K562 (cell line): ENCODE results near the gene MAP7D1. TPM values are rescaled to one million over a fixed set of nuclear protein-coding genes. Genes with fewer than 3 reads are reported as not detected.
A peak's percentile ranks its signal among the peaks of the same experiment; 100 is the strongest.

Experiments used
- ATF6 ChIP-seq: sonication (generic); formaldehyde crosslinking; IDR thresholded peaks from 2 replicates; pipeline ENCODE4 v1.4.0; 2020; ENCODE audit warnings: mild to moderate bottlenecking, missing genetic modification reagents
- CAMTA2 ChIP-seq: fragments of 250-450 bp; sonication (Bioruptor Pico); conservative IDR thresholded peaks from 2 replicates; pipeline ENCODE4 v1.5.1; 2022
- CHD4 ChIP-seq: fragments of 200-600 bp; sonication (generic); IDR thresholded peaks from 3 replicates; pipeline ENCODE4 v1.6.1; 2012; ENCODE audit warnings: low read depth, mild to moderate bottlenecking, mixed read lengths, low read length, inconsistent platforms; ENCODE audit not compliant: insufficient read depth, insufficient replicate concordance, poor library complexity, severe bottlenecking
- ELF4 ChIP-seq: fragments of 450-650 bp; formaldehyde crosslinking; IDR thresholded peaks from 2 replicates; pipeline ENCODE4 v1.4.0; 2022; ENCODE audit warnings: missing genetic modification characterization
- FOSL1 ChIP-seq: fragments of 200-800 bp; sonication (Bioruptor generic); conservative IDR thresholded peaks from 2 replicates; pipeline ENCODE4 v1.6.1; 2016; ENCODE audit warnings: missing genetic modification characterization, missing compliant biosample characterization
- HLTF ChIP-seq: fragments of 450-650 bp; IDR thresholded peaks from 2 replicates; pipeline ENCODE4 v1.6.1; 2016
- MYBL2 ChIP-seq, 2 experiments: fragments of 450-650 bp in 1 of 2; sonication (generic) in 1 of 2; formaldehyde crosslinking in 1 of 2; IDR thresholded peaks; 2 replicates each; pipeline versions ENCODE4 v1.6.1 to v1.8.1; 2017 to 2022; ENCODE audit warnings: borderline replicate concordance in 1 of 2, inconsistent platforms in 1 of 2, low read depth in 1 of 2, mild to moderate bottlenecking in 1 of 2, missing genetic modification reagents in 1 of 2, moderate library complexity in 1 of 2
- PKNOX1 ChIP-seq: fragments of 450-650 bp; IDR thresholded peaks from 2 replicates; pipeline ENCODE4 v1.6.1; 2016
- XRCC4 ChIP-seq: IDR thresholded peaks from one replicate; pipeline ENCODE4 v1.6.1; 2011; ENCODE audit not compliant: insufficient read depth, insufficient read length; ENCODE audit errors: extremely low read depth
- ZFP36 ChIP-seq: fragments of 150-350 bp; IDR thresholded peaks from 2 replicates; pipeline ENCODE4 v1.6.1; 2018; ENCODE audit warnings: low read length, low read depth; ENCODE audit not compliant: partially characterized antibody
- ZNF609 ChIP-seq: sonication (generic); formaldehyde crosslinking; IDR thresholded peaks from 2 replicates; pipeline ENCODE4 v1.8.1; 2023; ENCODE audit warnings: missing genetic modification reagents, mild to moderate bottlenecking, borderline replicate concordance
- ZNF77 ChIP-seq: fragments of 250-450 bp; sonication (Bioruptor Pico); IDR thresholded peaks from 2 replicates; pipeline ENCODE4 v1.5.0; 2020
- polyA plus RNA-seq, 8 experiments: library from polyadenylated mRNA; depleted of rRNA in 4 of 8; stranded (reverse) in 5 of 8; unstranded in 3 of 8; fragments of >200 nt; fragmentation: Nextera tagmentation in 2 of 8; fragmentation: Illumina TruSeq in 1 of 8; extraction: Ambion mirVana in 2 of 8; extraction: Trizol in 1 of 8; gene quantifications; 2 replicates each; pipeline versions ENCODE4 v1.2.1 to v1.2.3, GENCODE V29; 2011 to 2014; ENCODE audit warnings: inconsistent platforms in 1 of 8, missing spikeins in 1 of 8
- total RNA-seq, 7 experiments: library from RNA; depleted of rRNA in 6 of 7; stranded (reverse); fragments of >200 nt in 6 of 7; fragmentation: Illumina TruSeq in 2 of 7; extraction: Trizol in 2 of 7; gene quantifications; 2 replicates each; pipeline versions ENCODE4 v1.2.1 to v1.2.3, GENCODE V29; 2011 to 2021; ENCODE audit warnings: low replicate concordance in 1 of 7
- TF ChIP-seq, protein P1 (sequence below): fragments of 450-650 bp; IDR thresholded peaks from 2 replicates; pipeline ENCODE4 v1.6.1; 2018; ENCODE audit warnings: mild to moderate bottlenecking, low read depth; ENCODE audit not compliant: partially characterized antibody

Gene MAP7D1
- total and polyA plus RNA-seq, 9 of the 15 experiments (the other 6 are each of a cell fraction or from before 2014, with no cell fraction given) = 3.6 to 108 (median 34.5) TPM

DNA sequence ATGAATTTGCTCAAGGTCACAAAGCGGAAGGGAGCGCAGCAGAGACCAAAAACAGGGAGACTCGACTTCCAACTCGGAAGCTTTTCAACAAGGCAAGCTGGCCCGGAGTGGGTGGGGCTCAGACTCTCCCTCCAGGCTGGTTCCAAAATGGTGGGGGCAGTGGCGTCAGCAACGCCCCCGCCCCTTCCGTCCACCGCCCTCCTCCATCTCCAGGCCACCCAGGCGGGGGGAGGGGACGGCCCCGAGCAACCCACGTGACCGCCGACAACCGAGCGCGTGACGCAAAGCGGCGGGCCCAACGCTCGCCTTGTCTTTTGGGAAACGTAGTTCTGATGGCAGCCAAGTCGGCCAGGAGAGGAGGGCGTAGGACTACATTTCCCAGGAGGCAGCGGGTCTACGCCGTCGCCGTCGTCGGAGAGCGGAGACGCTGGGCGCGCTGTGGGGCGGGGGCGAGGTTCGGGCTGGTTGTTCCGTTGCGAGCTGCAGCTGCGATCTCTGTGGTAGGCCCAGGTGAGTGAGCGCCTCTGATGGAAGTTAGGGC is 68.1 kb downstream of the MAP7D1 start, which contains the start of gene THRAP3 (continued):
- TF ChIP-seq ATF6 (CRISPR knock-in tag) (peak; percentile 34; the same call in 1 of the 2 replicates), PKNOX1 (peak; percentile 68), FOSL1 (tag) (peak; percentile 41), CHD4 (no peak), ZNF77 (CRISPR knock-in tag) (no peak), MYBL2 (IDR thresholded peaks at IDR 0.05; ENCODE audit: low read depth) (no peak), MYBL2 (CRISPR knock-in tag; IDR thresholded peaks at IDR 0.05; ENCODE audit: borderline replicate concordance) (no peak), XRCC4 (no peak), ZFP36 (peak; percentile 25), ELF4 (CRISPR knock-in tag) (no peak), HLTF (no peak), CAMTA2 (CRISPR knock-in tag) (no peak), ZNF609 (CRISPR knock-in tag) (no peak)
- TF ChIP-seq, protein P1, sequence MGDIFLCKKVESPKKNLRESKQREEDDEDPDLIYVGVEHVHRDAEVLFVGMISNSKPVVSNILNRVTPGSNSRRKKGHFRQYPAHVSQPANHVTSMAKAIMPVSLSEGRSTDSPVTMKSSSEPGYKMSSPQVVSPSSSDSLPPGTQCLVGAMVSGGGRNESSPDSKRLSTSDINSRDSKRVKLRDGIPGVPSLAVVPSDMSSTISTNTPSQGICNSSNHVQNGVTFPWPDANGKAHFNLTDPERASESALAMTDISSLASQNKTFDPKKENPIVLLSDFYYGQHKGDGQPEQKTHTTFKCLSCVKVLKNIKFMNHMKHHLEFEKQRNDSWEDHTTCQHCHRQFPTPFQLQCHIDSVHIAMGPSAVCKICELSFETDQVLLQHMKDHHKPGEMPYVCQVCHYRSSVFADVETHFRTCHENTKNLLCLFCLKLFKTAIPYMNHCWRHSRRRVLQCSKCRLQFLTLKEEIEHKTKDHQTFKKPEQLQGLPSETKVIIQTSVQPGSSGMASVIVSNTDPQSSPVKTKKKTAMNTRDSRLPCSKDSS = no peak
